IMR-90 (cell line): ENCODE data around the gene TRMT6. TPM values are rescaled to one million over a fixed set of nuclear protein-coding genes. Genes with fewer than 3 reads are reported as not detected.

Experiments
- ATAC-seq: fragments of 200-7000 bp; cut with Tn5 transposase; 2 replicates; pipeline ENCODE4 v1.9.1; 2020; ENCODE audit warnings: low read depth, mild to moderate bottlenecking, moderate library complexity
- BruUV-seq: library from RNA; stranded (reverse); fragments of 400-500 nt; replicated peaks from 2 replicates; lab custom pipeline; 2021; lab: Mats Ljungman, UMichigan
- CTCF ChIA-PET: fragments of 300-600 bp; formaldehyde crosslinking; extraction: SDS; loops from one replicate; lab custom pipeline; 2021; ENCODE audit warnings: antibody characterized with exemption; lab: Yijun Ruan, JAX
- POLR2A ChIA-PET: fragments of 300-600 bp; sonication (Branson Sonifier 250); formaldehyde crosslinking; loops from one replicate; lab custom pipeline; 2022; ENCODE audit warnings: antibody characterized with exemption; ENCODE audit not compliant: unreplicated experiment; lab: Charles Lee
- DNase-seq: peaks from one replicate; pipeline ENCODE4 v3.0.0; 2013
- H2AFZ ChIP-seq: replicated peaks from 2 replicates; pipeline ENCODE3; 2013; ENCODE audit warnings: low read length, mild to moderate bottlenecking; ENCODE audit not compliant: poor library complexity
- H2AK5ac ChIP-seq: 2 replicates; pipeline ENCODE4 v1.6.1; 2013; ENCODE audit warnings: low read depth, low read length, inconsistent platforms
- H2AK9ac ChIP-seq: replicated peaks from 2 replicates; pipeline ENCODE3; 2013; ENCODE audit warnings: mild to moderate bottlenecking, low read depth, low read length, moderate library complexity; ENCODE audit not compliant: poor library complexity
- H2BK120ac ChIP-seq: 2 replicates; pipeline ENCODE4 v1.6.1; 2013; ENCODE audit warnings: low read depth, low read length, inconsistent platforms
- H2BK15ac ChIP-seq: 3 replicates; pipeline ENCODE4 v1.6.1; 2013; ENCODE audit warnings: low read depth, low read length, inconsistent platforms
- H2BK20ac ChIP-seq: 2 replicates; pipeline ENCODE4 v1.6.1; 2013; ENCODE audit warnings: low read depth, mild to moderate bottlenecking, inconsistent platforms, low read length, moderate library complexity
- H2BK5ac ChIP-seq: 2 replicates; pipeline ENCODE4 v1.6.1; 2013; ENCODE audit warnings: mild to moderate bottlenecking, low read depth, low read length, inconsistent platforms; ENCODE audit not compliant: poor library complexity, severe bottlenecking
- H3K14ac ChIP-seq: replicated peaks from 2 replicates; pipeline ENCODE4 v1.6.1; 2013; ENCODE audit warnings: low read depth, low read length, inconsistent platforms
- H3K18ac ChIP-seq: 2 replicates; pipeline ENCODE4 v1.6.1; 2013; ENCODE audit warnings: low read depth, low read length, control low read depth
- H3K23ac ChIP-seq: 2 replicates; pipeline ENCODE4 v1.6.1; 2013; ENCODE audit warnings: low read depth, low read length, inconsistent platforms
- H3K27ac ChIP-seq: 2 replicates; pipeline ENCODE4 v1.5.1; 2013; ENCODE audit warnings: mild to moderate bottlenecking, control low read depth, low read length; ENCODE audit not compliant: insufficient read depth
- H3K27me3 ChIP-seq: 2 replicates; pipeline ENCODE4 v1.6.1; 2013; ENCODE audit warnings: low read length; ENCODE audit not compliant: control insufficient read depth, insufficient read depth
- H3K36me3 ChIP-seq: 2 replicates; pipeline ENCODE4 v1.6.1; 2013; ENCODE audit warnings: low read length, mixed read lengths; ENCODE audit not compliant: control insufficient read depth, insufficient read depth
- H3K4ac ChIP-seq: 2 replicates; pipeline ENCODE4 v1.6.1; 2013; ENCODE audit warnings: low read depth, low read length, inconsistent platforms
- H3K4me1 ChIP-seq: 2 replicates; pipeline ENCODE4 v1.6.1; 2013; ENCODE audit warnings: low read length, mixed read lengths; ENCODE audit not compliant: control insufficient read depth, insufficient read depth
- H3K4me2 ChIP-seq: 2 replicates; pipeline ENCODE4 v1.6.1; 2013; ENCODE audit warnings: low read depth, mild to moderate bottlenecking, control low read depth, low read length, moderate library complexity
- H3K4me3 ChIP-seq: 2 replicates; pipeline ENCODE4 v1.5.1; 2013; ENCODE audit warnings: low read depth, mild to moderate bottlenecking, control low read depth, low read length, moderate library complexity; ENCODE audit not compliant: insufficient read depth
- H3K56ac ChIP-seq: 2 replicates; pipeline ENCODE4 v1.6.1; 2013; ENCODE audit warnings: low read length, inconsistent platforms; ENCODE audit not compliant: insufficient read depth; ENCODE audit errors: extremely low read depth
- H3K79me1 ChIP-seq, 2 experiments: 2 replicates each; pipeline ENCODE4 v1.6.1; 2013; ENCODE audit warnings: low read length in 2 of 2, inconsistent platforms in 1 of 2, low read depth in 1 of 2
- H3K9ac ChIP-seq: 2 replicates; pipeline ENCODE4 v1.6.1; 2013; ENCODE audit warnings: low read depth, low read length, control low read depth
- H3K9me1 ChIP-seq: 2 replicates; pipeline ENCODE4 v1.6.1; 2013; ENCODE audit warnings: low read length, inconsistent platforms; ENCODE audit not compliant: insufficient read depth
- H3K9me3 ChIP-seq: 2 replicates; pipeline ENCODE4 v1.6.1; 2013; ENCODE audit warnings: low read length; ENCODE audit not compliant: control insufficient read depth, insufficient read depth
- H4K20me1 ChIP-seq: 2 replicates; pipeline ENCODE4 v1.6.1; 2013; ENCODE audit warnings: low read length, inconsistent platforms; ENCODE audit not compliant: insufficient read depth
- H4K5ac ChIP-seq: 2 replicates; pipeline ENCODE4 v1.6.1; 2013; ENCODE audit warnings: mild to moderate bottlenecking, low read depth, low read length, control low read depth
- H4K8ac ChIP-seq, 2 experiments: 2 replicates each; pipeline ENCODE4 v1.6.1; 2013; ENCODE audit warnings: low read depth in 2 of 2, low read length in 2 of 2, control low read depth in 1 of 2, inconsistent platforms in 1 of 2
- H4K91ac ChIP-seq: 2 replicates; pipeline ENCODE4 v1.6.1; 2013; ENCODE audit warnings: low read depth, low read length, inconsistent platforms; ENCODE audit not compliant: insufficient read depth
- BHLHE40 ChIP-seq: fragments of 150-350 bp; IDR thresholded peaks from 2 replicates; pipeline ENCODE4 v1.6.1; 2016; ENCODE audit warnings: mild to moderate bottlenecking, low read depth, low read length
- WGBS, 2 experiments: methylation state at CpG; one replicate each; pipeline versions ENCODE4 v1.1.5 to v1.1.7; 2013; ENCODE audit warnings: missing lambda C conversion rate in 2 of 2; ENCODE audit not compliant: insufficient read length in 1 of 2; ENCODE audit errors: extremely low coverage in 2 of 2; 5-methylcytosine and 5-hydroxymethylcytosine counted together
- dilution Hi-C: fragments of 300-500 bp; cut with HindIII; formaldehyde crosslinking; loops from one replicate; pipeline ENCODE4 v1.14.3; 2018; ENCODE audit warnings: low sequenced_read_pairs; ENCODE audit not compliant: unreplicated experiment
- in situ Hi-C: fragments of 300-500 bp; cut with MboI; formaldehyde crosslinking; loops from 3 replicates; pipeline ENCODE4 v1.14.3; 2019; ENCODE audit warnings: low sequenced_read_pairs, inconsistent platforms, mixed read lengths
- intact Hi-C: fragments of 100-400 bp; cut with micrococcal nuclease; formaldehyde crosslinking; loops from 2 replicates; pipeline ENCODE4 v1.10.0; 2022
- polyA plus RNA-seq, 3 experiments: library from polyadenylated mRNA; depleted of rRNA; stranded (reverse); fragments of >200 nt; gene quantifications; 2 replicates each; pipeline ENCODE4 v1.2.3, GENCODE V29; 2012; ENCODE audit warnings: low replicate concordance in 1 of 3
- total RNA-seq: library from RNA; depleted of rRNA; stranded (reverse); fragments of >200 nt; gene quantifications from 2 replicates; pipeline ENCODE4 v1.2.3, GENCODE V29; 2012
- TF ChIP-seq, protein P1 (sequence below): fragments of 150-350 bp; IDR thresholded peaks from 2 replicates; pipeline ENCODE4 v1.6.1; 2017; ENCODE audit warnings: mild to moderate bottlenecking, antibody characterized with exemption, low read length, low read depth

The TRMT6 gene
- total and polyA plus RNA-seq, 2 of the 4 experiments (the other 2 are of a cell fraction) = 7.2 to 8.0 TPM

GRCh38 chr20:5935384-5935783 lies 14.9 kb downstream of the TRMT6 start:
- no peaks in the 10 kb centered on the region for H4K20me1 ChIP-seq
- TF ChIP-seq BHLHE40 = no peak
- TF ChIP-seq, protein P1, sequence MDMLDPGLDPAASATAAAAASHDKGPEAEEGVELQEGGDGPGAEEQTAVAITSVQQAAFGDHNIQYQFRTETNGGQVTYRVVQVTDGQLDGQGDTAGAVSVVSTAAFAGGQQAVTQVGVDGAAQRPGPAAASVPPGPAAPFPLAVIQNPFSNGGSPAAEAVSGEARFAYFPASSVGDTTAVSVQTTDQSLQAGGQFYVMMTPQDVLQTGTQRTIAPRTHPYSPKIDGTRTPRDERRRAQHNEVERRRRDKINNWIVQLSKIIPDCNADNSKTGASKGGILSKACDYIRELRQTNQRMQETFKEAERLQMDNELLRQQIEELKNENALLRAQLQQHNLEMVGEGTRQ = no peak
- H2BK20ac ChIP-seq = no peak overlapping the region
- H3K4me3 ChIP-seq = no peak overlapping the region
- BruUV-seq = no TSS peak
- no peak overlapping the region for H3K56ac ChIP-seq
- in situ Hi-C loops (no loop called here), dilution Hi-C loops (no loop called here), intact Hi-C loops (no loop called here)
- no peak overlapping the region for H2AK5ac ChIP-seq
- no peak for ATAC-seq
- peaks cover 10% of the 10 kb centered on the region for H3K36me3 ChIP-seq
- H3K4me1 ChIP-seq = no peaks in the 10 kb centered on the region
- no peak overlapping the region for H2AFZ ChIP-seq
- H4K8ac ChIP-seq = no peak overlapping the region
- H3K14ac ChIP-seq = no peak overlapping the region
- H3K4ac ChIP-seq = no peak overlapping the region
- WGBS, 2 experiments = no CpG with 5 or more reads among the region's 1 CpG
- no peaks in the 10 kb centered on the region for H3K79me1 ChIP-seq
- no peak overlapping the region for H4K91ac ChIP-seq
- H3K18ac ChIP-seq = no peak overlapping the region
- H2AK9ac ChIP-seq = no peak overlapping the region
- no peak overlapping the region for H4K5ac ChIP-seq
- ChIA-PET POLR2A (no interaction called here), CTCF (no interaction called here)
- no peak overlapping the region for H2BK15ac ChIP-seq
- no peak overlapping the region for H2BK120ac ChIP-seq
- H2BK5ac ChIP-seq = no peak overlapping the region
- DNase-seq = no peak
- no peak overlapping the region for H3K23ac ChIP-seq
- H3K9ac ChIP-seq = no peak overlapping the region
- no peak overlapping the region for H3K27ac ChIP-seq
- H3K9me1 ChIP-seq = no peaks in the 10 kb centered on the region
- no peak overlapping the region for H3K4me2 ChIP-seq
- peaks cover 3% of the 10 kb centered on the region for H3K27me3 ChIP-seq
- no peaks in the 10 kb centered on the region for H3K9me3 ChIP-seq
